ENCODE data around the gene PARVA.

The PARVA gene

DNA sequence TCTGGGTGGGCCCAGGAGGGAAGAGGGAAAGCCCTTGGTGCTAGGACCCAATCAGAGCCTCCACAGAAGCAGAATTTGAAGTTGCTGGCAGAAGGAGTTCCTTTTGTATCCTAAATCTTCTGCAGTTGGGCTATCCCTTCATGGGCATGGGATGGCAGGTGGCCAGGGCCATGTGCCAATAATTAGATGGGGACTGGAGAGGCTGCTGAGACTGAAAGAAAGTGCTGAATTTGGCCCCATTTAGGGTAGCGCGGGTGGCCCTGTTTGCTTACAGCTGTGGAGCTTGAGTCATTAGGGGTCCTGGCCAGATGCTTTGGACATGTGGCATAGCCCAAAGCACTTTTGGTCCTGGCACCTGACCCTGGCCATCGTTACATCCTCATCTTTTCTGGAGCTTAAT, 27.1 kb downstream of the PARVA start:
- DNase-seq = no peak

DNA sequence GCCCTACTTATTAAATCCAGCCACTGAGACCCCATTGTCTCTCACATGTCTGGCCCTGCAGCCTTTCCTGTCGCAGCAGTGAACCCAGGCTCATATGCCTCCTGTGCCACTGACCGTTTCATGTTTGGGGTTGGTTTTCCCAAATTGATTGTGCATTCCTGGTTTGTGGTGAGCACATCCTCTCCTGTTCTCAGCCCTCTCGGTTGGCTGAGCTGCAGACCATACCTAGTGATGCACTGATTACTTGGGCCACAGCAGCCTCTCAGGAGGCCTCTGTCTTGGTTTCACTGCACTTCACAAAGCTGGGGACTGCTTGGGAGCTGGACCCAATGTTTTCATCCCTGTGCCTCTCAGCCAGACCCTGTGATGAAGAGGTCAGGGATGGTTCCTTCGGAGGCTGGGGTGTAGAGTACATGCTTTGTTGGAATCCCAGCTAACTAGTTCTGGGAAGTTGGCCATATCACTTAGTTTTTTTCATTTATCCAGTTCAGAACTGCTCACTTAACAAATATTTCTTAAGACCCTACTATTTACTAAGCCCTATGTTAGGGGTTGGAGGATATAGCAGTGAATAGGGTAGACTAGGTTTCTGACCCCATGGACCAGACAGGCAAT, 30.9 kb downstream of the PARVA start:
- DNase-seq = no peak

DNA sequence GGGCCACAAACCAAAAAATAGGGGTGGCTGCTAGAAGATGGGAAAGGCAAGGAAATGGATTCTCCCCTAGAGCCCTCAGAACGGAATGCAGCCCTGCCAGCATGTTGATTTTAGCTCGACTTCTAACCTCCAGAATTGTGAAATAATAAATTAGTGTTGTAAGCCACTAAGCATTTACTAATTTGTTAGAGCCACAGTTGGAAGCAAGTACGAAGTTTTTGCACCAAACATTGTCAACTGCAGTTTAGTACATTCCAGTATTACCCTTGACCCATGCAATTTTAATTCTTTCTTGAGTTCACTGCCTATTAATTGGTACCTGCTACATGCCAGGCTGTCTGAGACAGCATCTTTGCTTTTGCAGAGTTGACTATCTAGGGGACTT, 32.2 kb downstream of the PARVA start:
- no peak for DNase-seq

DNA sequence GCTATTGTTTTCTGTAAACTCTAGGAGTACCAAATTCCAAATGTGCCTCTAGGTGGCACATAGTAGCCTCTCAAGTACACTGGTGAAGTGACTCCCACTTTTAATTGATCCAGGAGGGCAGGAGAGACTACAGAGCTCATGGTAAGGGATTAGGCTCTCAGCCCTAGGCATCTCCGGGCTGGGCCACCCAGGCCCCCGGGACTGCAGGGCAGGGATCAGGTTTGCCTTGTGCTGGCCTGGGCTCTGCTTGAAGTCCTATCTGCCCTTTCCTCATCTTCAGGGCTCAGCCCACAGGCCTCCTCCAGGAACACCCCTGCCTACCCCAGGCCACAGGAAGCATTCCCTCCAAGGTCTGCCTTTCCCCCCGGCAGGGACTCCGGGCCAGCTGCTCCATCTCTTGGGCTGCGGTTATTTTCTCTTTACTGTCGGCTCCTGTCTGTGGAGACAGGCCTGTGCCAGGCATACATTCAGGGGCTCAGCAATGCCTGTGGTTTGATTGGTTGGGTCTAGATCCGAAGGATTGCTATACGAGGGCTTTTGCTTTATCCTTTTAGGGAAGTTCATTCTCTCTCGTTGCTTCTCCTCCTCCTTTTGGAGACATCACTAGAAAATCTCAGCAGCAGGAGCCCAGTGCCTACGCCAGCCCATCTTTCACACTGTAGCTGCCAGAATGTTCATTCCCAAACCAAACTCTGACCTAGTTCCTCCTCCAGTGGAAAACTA, 32.8 kb downstream of the PARVA start:
- peak; percentile 70 to 74 for DNase-seq

DNA sequence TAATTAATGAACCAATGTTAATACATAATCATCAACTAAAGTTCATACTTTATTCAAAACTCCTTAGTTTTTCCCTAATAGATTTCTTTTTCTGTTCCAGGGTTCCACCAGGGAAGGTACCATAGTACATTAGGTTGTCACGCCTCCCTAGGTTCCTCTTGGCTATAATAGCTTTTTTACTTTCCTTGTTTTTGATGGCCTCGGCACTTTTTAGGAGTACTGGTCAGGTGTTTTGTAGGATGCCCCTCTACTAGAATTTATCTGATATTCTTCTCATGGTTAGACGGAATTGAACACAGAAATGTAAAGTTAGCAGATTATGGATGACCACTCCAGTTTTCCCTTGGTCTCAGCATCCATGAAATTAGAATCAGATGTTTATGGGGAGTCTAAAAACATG, 34.0 kb downstream of the PARVA start:
- no peak for DNase-seq

DNA sequence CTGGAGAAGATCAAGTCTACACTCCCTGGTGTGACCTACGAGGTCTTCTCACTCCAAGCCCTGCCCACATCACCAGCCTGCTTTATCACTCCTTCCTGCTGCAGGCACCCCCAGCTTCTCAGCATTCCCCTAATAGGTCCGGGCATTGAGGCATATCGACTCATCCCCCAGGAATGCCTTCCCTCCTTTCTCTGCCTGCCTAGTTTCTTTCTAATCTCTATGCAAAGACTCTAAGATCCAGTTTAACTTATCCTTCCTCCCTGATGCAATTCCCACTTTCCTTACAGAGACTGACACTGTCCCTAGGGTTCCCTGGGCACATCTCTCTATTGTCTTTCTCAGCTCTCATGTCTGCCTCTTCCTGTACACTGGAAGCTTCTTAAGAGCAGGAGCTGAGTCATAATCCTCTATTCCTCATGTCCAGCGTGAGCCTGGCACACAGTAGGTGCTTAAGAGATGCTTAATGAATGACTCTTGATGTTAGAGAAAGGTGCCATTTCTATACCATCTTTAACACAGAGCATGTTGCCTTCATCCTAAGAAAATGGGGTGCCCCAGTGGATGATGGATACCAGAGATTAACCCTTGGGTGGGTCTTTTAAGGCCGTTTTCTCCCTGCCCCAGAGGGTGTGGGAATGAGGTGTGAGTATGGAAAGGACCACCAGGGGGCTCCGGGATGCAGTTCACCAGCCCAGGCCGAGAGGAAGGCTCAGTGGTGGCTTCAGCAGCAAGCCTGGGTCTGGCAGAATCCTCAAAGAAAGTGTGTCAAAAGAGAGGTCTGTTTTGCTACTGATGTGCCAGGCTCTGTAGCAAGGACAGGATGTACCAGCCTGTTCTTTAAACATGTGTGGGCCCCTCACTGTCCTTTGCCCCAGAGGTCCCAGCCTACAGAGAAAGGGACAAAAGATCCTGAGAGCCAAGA, 34.7 kb downstream of the PARVA start:
- no peak for DNase-seq

DNA sequence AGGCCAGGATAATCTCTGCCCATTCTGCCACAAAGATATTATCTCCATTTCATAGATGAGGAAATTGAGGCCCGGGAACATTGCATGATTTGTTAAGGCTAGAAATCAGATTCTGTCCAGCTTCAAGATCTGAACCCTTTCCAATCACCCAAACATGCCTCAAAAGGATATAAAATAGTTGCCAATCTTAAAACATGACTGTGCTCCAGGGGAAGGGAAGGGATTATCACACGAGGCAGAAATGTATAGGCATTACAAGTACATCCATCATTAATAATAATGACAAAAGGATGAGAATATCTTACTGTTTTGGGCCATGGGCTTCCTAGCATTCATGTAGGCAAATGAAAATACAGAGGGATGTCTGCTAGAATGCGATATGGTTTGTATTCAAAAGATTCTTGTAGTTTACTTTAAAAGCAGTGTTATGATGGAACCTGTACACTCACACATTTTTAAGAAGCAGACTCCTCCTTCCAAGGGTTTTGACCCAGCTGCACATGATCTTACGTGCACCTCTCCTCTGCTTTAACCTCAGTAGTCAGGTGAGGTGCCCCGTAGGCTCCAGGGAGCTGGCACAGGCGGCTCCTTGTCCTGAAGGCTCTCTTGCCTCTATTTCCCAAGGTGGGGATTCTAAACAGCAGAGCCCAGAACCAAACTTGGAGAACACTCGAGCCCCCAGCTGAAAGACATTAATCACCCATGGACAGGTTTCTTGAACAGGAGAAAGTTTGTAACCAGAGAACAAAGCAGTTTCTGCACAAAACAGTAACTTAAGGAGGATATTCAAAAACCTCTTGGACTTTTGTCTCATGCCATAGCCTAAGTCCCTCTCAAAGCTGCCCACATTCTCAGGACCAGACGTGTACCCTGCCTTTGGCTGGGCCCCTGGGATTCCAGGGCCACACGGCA, 36.0 kb downstream of the PARVA start:
- no peak for DNase-seq

DNA sequence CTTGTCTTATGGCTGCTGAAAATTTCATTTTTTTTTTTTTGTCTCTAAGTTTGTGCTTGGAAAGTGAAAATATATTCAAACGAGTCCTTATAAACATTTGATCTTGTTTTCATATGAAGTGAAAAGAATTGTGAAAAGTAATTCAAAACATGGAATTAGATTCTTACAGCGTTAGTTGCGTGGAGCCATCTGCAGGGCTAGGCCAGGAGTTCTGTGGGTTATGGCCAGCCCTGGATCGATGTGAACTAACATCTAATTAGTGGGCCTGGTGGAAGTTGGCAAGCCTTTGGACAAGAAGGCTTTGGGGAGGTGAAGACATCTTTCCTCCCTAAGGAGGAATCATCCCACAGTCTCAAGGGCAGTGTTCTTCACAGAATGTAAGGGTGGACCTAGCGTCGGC, 37.2 kb downstream of the PARVA start:
- DNase-seq = no peak

DNA sequence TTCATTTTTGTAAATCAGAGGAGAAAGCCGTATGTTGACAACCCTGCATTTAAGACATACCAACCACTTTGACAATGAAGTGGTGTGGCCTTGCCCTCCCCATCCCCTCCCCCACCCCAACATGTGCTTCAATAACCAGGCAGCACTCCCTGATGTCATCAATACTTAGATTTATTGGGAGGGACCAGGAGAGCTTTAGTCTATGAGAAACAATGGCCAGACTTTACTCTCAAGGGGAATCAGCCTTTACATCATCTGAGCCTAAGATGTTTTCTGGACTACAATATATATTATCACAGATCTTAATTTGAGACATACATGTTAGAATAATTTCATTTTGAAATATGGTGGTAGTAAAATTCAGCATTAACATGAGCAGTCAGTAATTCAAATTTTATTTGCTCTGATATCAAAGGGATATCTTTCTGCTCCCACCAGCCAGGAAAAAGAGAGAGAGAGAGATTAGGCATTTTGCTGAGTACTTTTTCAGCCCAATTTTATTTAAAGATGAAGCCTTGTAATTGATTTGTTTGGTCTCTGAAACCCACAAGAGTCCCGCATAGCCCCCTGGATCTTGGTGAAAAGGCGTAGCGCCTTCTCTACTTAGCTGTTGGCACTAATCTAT, 38.1 kb downstream of the PARVA start:
- no peak for DNase-seq

DNA sequence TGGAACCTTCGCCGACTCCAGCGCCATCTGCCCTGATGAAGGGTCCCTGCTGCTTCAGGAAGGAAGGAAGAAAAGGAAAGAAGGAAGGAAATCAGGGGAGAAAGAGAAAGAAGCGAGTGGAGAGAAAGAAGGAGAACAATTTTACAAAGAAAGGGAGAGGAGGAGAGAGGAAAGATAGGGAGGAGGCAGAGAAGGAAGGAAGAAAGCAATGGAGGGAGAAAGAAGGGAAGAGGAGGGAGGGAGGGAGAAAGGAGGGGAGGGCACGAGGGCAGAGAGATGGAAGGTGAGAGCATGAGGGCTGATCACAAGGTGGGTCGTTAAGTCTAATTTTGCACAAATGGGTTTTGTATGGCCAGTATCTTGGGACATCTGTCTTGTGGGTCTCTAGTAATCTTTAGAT, 39.2 kb downstream of the PARVA start:
- DNase-seq = no peak

DNA sequence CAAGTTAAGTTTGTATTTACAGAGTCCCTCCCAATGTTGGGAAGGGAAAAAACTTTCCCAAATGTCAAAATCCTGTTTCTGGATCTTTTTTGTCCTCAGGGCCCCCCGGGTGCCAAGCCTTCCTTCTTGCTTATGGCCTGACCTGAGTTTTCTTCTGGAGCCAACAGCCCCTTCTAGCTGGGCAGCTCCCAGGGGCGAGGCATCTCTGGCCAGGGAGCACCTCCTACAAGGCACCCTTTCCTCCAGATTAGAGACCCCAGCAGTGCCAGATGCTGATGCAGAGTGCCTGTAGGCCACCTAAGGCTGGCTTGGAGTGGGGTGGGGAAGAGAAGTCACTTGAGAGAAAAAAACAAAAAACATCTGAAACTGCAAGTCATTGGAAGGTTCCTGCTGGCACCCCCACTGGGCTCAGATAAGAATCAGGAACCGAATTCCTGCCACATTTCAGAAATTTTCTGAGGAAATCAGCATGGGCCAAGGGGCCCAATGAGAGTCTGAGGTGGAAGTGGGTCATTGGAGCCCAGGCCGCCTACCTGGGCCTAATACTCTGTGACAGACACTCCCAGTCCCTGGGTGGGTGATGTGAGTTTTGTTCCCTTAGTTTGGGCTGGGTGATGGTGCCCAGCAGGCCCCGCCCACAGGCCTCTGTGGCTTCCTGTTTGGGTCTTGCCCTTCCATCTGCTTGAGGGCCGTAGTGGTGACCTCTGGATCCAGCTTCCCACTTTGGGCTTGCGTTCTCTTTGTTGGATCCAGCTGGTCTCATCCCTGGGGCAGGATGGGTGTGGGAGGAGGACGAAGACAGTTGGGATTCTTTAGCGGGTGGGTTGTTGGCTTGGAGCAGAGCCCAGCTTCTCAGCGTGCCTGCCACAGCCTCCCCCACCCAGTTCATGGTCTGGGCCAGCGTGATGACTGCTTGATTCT, 40.6 kb downstream of the PARVA start:
- no peak for DNase-seq

DNA sequence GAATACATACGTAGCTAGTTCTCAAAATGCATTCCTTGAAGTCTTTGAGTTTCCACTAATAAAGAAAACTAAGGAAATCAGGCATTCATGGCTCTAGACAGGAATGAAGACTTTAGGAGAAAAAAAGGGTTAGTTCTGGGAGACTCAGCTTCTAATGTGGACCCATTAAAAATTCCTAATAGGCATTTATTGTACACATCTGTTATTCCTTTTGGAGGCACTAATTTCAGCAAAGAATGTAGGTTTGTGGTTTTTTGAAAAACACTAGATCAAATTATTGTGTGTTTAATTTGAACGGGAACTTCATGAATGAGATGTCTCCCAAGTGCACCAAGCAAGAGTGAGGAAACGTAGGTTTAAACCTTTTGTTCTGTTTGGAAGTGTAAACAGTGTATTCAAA, 42.7 kb downstream of the PARVA start:
- DNase-seq = no peak

DNA sequence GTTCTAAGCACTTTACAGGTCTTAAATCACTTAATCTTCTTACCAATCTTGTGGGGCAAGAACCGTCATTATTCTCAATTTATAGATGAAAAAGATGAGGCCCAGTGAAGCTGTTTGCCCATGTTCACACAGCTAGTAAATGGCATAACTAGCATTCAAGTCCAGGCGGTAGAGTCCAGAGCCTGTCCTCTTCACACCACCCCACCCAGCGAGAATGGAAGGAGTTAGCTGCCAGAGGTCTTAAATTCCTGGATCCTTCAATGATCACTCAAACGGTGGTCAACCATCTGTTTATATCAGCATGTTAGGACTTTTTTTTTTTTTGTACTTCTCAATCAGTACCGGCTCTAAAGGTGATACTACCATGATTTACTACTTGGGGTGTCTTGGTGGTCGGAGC, 43.3 kb downstream of the PARVA start:
- no peak for DNase-seq

DNA sequence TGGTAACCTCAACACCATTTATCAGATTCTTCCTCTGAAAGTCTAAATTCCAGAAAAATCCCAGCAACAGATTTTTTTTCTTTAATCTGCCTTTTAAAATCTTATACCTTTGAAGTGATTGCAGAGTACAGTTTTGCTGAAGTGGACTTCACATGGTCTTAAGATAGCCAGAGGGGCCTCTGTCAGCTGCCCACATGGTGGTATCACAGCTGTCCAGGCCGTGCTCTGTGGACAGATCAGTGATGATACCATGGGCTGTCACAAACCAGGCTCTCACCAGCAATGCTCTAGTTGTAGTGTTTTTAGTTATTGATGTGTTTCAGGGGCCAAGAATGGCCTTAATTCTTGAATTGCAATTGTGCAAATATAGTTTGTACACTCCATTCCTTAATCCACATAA, 44.0 kb downstream of the PARVA start:
- DNase-seq = no peak

DNA sequence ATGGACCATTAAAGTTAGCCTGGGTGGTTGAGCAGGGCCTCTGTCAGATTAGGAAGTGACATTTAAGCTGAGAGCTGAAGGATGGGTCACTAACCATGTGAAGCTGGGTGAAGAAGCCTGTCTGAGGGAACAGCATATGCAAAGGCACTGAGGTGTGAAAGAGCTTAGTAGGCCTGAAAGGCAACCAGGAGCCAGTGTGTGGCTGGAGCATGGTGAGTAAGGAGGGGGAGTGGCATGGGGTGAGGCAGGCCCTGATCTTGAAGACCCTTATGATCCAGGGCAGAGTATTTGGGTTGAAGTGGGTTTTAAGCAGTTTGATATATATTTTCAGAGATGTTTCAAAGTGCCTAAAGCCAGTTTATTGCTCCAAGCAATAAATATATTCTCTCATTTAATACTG, 48.8 kb downstream of the PARVA start:
- no peak for DNase-seq

DNA sequence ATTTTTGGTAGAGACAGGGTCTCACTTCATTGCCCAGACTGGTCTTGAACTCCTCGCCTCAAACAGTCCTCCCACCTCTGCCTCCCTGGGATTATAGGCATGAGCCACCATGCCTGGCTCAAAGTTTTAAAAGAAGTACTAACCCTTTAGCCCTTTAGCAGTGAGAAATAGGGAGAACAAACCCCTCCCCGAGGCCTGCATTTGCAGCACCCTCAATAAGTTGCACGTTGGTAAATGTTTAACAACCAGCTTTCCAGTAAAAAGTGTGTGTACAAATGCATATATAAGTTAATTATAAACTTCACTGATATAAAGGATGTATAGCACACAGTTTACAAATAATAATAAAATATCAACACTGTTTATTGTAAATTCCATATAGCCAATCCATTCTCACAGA, 51.8 kb downstream of the PARVA start:
- DNase-seq = no peak

DNA sequence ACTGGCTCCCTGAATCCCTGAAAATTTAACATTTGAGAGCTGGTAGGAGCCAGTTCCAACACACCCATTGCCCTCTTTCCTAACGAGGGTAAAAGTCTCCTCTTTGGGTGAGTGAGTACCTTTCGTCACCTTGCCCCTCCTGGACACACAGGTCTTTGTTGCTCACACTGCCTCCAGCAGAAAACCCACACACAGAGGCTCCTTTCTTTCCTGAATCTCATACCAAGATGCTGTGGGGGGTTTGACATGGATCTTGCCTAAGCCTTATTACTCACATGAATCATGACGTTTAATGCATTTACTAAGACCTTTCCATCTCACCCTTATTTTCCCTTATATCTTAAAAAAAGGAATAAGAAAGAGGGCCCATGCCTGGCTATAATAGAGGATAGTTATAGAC, 53.0 kb downstream of the PARVA start:
- no peak for DNase-seq

DNA sequence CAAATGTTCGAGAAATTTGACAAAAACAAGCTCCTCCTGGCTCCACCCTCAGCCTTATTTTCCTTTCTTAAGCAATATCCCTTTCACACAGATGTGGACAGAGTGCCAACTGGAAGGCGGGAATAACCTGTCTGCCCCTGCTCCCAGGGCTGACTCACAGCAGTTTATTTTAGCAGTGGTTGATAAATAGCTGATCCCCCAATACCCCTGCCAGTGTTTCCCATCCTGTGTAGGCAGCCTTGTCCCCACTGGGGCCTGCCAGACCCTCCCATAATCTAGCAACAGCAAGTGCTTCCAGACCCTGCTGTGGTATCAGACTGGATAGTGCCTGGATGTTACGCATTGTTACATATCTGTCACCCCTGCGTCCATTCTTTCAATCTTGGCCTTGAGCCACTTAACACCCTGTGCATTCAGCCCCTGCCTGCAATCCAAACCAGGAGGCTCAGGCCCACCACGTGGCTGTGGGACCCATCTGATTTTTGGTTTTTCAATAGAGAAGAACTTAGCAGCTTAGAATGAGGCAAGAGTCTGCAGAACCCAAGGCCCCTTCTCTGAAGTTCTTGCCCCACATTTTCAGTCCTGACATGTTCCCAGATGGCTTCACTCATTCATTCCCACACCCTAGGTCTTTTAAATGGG, 53.7 kb downstream of the PARVA start:
- no peak for DNase-seq

DNA sequence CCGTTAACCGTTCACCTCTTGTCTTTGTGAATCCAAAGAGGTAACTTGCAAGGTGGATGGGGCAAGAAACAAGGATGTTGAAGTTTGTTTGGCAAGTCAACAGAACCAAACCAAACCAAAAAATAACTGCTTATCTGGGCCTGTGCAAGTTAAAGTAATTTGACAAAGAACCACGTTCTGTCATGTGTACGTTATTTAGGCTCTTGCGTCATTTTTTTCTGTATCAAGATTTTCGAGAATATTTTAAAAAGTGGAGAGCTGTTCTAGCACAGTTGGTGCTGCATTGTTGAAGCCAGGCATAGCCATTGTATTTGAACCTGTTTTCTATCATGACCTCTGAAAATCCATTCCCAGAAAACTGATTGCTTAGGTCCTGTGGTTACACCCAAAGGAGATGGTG, 55.1 kb downstream of the PARVA start:
- no peak for DNase-seq

DNA sequence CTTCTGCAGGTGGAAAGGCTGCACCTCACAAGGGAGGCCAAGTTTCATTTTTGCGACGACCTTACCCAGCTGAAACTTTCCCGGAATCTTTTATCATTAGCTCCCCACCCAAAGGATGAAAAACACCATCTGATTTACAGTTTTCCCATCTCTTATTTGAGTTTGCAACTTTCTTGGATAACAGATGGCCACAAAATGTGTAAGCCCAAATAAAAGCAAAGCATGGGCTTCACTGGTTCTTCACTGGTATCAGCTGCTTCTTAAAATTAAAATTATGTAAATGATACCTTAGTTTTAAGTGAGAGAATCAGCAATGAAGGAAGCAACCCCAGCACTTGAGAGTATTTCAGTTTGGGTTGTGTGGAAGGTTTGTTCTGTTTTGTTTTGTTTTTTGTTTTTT, 55.8 kb downstream of the PARVA start:
- DNase-seq = no peak
